ENCODE data around the gene MDGA2.
A peak's percentile ranks its signal among the peaks of the same experiment; 100 is the strongest.
"Not testable (repeated sequence)": the region's sequence is repeated elsewhere in the genome, so short reads cannot be mapped to it uniquely, and the experiment has no call there.

Gene MDGA2

DNA sequence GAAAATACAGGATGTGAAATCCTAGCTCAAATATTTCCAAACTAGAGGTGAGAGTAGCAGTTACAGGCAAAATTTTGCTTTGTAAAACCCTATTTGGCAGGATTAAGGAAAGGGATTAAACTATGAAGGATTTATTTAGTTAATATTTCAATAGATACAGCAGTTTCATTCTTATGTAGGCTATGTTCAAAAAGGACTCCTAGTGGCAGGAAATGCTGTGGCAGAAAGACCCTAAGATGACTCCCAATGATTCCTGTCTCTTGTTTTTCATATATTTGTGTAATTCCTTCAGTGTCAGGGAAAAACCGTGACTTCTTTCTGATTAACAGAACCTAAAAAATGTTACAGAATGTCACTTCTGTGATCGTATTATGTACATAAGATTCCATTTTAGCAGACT, 724.3 kb downstream of the MDGA2 start:
- no peak overlapping the region for H3K4me3 ChIP-seq (ENCODE audit: low read depth, low read length)
- TF ChIP-seq, protein P1, sequence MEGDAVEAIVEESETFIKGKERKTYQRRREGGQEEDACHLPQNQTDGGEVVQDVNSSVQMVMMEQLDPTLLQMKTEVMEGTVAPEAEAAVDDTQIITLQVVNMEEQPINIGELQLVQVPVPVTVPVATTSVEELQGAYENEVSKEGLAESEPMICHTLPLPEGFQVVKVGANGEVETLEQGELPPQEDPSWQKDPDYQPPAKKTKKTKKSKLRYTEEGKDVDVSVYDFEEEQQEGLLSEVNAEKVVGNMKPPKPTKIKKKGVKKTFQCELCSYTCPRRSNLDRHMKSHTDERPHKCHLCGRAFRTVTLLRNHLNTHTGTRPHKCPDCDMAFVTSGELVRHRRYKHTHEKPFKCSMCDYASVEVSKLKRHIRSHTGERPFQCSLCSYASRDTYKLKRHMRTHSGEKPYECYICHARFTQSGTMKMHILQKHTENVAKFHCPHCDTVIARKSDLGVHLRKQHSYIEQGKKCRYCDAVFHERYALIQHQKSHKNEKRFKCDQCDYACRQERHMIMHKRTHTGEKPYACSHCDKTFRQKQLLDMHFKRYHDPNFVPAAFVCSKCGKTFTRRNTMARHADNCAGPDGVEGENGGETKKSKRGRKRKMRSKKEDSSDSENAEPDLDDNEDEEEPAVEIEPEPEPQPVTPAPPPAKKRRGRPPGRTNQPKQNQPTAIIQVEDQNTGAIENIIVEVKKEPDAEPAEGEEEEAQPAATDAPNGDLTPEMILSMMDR (IDR thresholded peaks at IDR 0.05; ENCODE audit: low read depth, low read length, missing control alignments): no peak
- no peak for DNase-seq (ENCODE audit: low read depth)
- in situ Hi-C loops (cut with HindIII; ENCODE audit: low sequenced_read_pairs): no loop called here

DNA sequence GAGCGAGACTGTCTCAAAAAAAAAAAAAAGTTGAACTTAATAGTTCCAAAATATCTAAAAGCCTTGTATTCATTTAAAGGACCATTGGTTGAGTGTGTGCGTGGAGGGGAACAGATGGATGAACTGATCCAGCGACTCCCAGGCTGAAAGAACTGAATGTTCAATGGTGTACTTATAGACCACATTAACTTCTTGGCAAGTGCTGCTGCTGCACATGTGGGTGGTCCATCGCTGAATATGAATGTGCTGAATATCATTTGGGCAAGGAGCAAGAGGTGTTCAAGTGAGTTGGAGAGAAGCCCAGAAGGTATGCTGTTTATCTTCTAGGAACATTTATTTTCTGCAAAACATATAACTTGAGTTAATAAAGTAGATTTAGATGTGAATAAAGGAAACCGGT, 734.8 kb downstream of the MDGA2 start:
- in situ Hi-C loops (cut with HindIII; ENCODE audit: low sequenced_read_pairs): no loop called here
- TF ChIP-seq, protein P1 (IDR thresholded peaks at IDR 0.05; ENCODE audit: low read depth, low read length, missing control alignments): no peak
- no peak for DNase-seq (ENCODE audit: low read depth)
- no peak overlapping the region for H3K4me3 ChIP-seq (ENCODE audit: low read depth, low read length)

DNA sequence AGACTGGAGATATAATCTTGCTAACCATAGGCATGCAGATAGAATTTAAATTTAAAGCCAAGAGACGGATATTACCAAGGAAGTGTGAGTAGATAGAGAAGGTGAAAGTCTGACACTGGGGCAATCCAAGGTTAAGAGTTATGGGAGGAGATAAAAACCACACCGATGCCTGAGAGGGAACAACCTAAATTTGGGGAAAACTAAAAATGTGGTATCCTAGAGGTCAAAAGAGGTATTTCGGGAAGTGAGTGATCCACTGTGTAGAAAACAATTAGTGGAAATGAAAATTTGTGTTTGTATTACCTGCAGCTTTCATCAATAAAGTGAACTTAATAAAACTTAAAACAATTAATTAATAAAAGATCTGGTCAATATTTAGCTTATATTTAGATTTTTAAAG, 754.9 kb downstream of the MDGA2 start:
- no peak for DNase-seq (ENCODE audit: low read depth)
- TF ChIP-seq, protein P1 (IDR thresholded peaks at IDR 0.05; ENCODE audit: low read depth, low read length, missing control alignments): peak; percentile 9
- H3K4me3 ChIP-seq (ENCODE audit: low read depth, low read length): no peak overlapping the region
- in situ Hi-C loops (cut with HindIII; ENCODE audit: low sequenced_read_pairs): no loop called here

DNA sequence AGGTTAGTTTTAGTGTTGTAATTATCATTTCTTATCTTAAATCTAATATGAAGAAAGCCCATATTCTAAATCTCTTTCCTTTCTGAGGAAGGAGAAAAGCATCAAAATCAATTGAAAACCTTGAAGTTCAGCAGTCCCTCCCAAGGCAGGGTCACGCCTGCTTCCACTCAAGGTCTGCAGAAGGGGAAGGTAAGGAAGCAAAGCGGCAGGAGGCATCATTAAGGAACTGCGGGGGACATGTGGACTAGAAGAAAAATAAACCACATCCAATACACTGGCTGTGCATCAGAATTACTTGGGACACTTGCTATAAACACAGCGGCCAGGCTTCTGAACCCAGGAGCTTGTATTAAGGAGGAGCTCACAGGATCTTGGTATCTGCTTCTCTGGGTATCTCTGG, 759.9 kb downstream of the MDGA2 start:
- H3K4me3 ChIP-seq (ENCODE audit: low read depth, low read length); DNase-seq (ENCODE audit: low read depth); in situ Hi-C loops (cut with HindIII; ENCODE audit: low sequenced_read_pairs): not testable (repeated sequence)

DNA sequence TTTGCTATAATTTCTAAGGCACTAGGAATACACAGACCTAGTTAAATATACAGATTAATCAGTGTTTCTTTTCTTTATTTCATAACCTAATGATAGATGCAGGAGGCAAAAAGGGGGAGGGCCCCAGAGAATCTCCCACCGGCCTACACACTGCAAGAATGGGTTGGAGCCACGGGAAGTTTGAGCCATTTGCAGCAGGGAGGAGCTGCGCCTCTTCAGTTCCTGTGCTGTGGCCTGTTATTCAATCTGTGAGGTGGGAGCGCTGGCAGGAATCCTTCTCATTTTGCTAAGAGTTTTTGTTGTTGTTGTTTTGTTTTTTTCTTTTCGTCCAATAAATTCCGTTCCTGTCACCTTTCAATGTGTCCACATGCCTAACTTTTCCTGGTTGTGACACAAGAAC, 772.6 kb downstream of the MDGA2 start:
- in situ Hi-C loops (cut with HindIII; ENCODE audit: low sequenced_read_pairs): no loop called here
- DNase-seq (ENCODE audit: low read depth): no peak
- TF ChIP-seq, protein P1 (IDR thresholded peaks at IDR 0.05; ENCODE audit: low read depth, low read length, missing control alignments): no peak
- no peak overlapping the region for H3K4me3 ChIP-seq (ENCODE audit: low read depth, low read length)

DNA sequence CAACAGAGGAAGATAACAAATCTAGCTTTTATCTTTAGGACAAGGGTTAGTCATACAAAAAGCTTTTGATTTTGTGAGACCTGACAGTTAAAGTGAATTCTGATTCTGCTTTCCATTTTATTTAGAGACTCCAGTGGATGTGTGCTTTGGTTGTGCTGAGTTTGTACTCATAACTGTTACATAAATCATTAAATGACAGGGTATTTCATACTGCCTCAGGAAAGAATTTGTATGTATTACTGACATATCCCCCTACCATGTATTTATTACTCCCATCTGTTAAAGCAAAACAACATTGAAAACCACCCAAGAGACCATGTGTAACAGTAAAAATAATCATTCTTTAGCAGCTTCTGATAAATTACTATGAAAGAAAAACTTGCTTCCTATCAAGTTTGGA, 780.9 kb downstream of the MDGA2 start:
- no peak for DNase-seq (ENCODE audit: low read depth)
- TF ChIP-seq, protein P1 (IDR thresholded peaks at IDR 0.05; ENCODE audit: low read depth, low read length, missing control alignments): no peak
- in situ Hi-C loops (cut with HindIII; ENCODE audit: low sequenced_read_pairs): no loop called here
- no peak overlapping the region for H3K4me3 ChIP-seq (ENCODE audit: low read depth, low read length)

DNA sequence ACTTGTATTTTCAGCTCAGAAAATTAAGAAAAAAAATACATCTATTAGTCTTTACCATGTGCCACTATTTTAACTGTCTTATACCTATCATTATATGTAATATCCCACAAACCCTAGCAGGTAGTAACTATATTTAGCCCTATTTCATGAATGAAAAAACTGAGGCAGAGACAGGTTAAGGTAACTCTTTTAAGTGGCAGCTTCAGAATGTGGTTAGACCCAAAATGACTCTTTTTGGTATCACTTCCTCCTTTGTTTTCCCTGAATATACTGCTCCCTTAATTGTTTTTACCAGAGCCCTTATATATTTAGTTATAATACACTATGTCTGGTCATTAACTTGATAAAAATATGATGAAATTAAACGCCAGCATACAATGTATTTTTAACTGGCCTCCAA, 788.3 kb downstream of the MDGA2 start:
- H3K4me3 ChIP-seq (ENCODE audit: low read depth, low read length): no peak overlapping the region
- DNase-seq (ENCODE audit: low read depth): no peak
- in situ Hi-C loops (cut with HindIII; ENCODE audit: low sequenced_read_pairs): no loop called here
- TF ChIP-seq, protein P1 (IDR thresholded peaks at IDR 0.05; ENCODE audit: low read depth, low read length, missing control alignments): no peak
